Measurements from ENCODE around the gene NAALADL2. TPM values are rescaled to one million over a fixed set of nuclear protein-coding genes. Genes with fewer than 3 reads are reported as not detected.

Gene NAALADL2
- total RNA-seq, 1 donor from 2014 or later: 2.9 TPM

DNA sequence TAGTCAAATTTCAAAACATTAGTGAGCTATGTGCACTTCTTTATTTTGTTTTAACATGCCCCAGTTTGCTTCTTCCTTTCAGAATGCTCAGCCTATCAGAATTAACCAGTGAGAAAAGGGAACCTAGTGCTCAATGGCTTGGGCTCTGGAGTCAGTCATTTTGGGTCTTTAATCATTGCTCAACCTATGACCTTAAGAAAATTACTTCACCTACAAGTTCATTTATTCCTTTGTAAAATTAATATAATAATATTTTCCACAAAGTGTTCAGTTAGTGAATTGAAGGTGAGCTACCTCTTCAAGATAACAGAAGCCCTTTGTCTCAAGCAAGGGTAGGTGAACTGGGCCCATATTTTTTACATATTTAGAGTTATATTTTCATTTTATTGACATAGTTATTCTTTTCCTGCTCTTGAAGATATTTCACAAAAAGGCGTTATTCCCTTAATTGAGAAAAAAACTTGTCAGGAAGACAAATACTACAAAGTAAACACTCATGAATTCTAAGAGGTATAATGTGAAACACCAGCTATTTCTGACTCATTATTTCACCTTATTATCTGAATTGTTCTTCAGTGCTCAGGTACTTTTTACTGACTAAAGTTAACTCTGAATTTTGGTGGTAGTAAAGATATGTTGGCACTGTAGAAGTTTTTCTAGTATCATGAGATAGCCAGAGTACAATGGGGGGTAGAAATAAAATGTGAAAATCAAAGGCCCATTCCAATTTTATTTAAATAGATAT, 415.5 kb downstream of the NAALADL2 start:
- no peak for DNase-seq (ENCODE audit: low read depth)
- H3K4me3 ChIP-seq (ENCODE audit: low read depth, low read length): no peak overlapping the region
- no peaks in the 10 kb centered on the region for H3K36me3 ChIP-seq (ENCODE audit: control insufficient read depth, insufficient read depth, low read length)
- TF ChIP-seq, protein P1, sequence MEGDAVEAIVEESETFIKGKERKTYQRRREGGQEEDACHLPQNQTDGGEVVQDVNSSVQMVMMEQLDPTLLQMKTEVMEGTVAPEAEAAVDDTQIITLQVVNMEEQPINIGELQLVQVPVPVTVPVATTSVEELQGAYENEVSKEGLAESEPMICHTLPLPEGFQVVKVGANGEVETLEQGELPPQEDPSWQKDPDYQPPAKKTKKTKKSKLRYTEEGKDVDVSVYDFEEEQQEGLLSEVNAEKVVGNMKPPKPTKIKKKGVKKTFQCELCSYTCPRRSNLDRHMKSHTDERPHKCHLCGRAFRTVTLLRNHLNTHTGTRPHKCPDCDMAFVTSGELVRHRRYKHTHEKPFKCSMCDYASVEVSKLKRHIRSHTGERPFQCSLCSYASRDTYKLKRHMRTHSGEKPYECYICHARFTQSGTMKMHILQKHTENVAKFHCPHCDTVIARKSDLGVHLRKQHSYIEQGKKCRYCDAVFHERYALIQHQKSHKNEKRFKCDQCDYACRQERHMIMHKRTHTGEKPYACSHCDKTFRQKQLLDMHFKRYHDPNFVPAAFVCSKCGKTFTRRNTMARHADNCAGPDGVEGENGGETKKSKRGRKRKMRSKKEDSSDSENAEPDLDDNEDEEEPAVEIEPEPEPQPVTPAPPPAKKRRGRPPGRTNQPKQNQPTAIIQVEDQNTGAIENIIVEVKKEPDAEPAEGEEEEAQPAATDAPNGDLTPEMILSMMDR (IDR thresholded peaks at IDR 0.05; ENCODE audit: insufficient read depth, low read length, poor library complexity, severe bottlenecking): no peak
- no peaks in the 10 kb centered on the region for H3K27me3 ChIP-seq (ENCODE audit: control insufficient read depth, insufficient read depth, low read length)

DNA sequence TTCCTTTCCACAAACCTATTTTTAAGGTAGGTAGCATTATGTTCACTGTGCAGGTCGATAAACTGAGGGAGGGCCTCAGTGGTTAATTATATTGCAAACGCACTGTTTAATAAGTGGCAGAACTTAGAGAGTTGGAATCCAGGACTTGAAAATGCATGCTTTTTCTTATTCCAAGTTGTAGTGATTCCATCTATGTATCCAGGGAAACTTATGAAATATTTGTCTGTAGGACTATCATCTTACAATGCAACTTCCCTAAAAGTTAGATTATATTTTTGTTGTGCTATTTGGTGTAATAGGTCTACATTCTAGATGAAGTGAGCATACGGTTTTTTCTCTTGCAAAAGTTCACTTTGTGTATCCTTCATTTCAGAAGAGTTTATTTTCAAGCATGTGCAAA, 419.5 kb downstream of the NAALADL2 start:
- Histone ChIP-seq H3K4me3 (ENCODE audit: low read depth, low read length) (no peak overlapping the region), H3K27me3 (ENCODE audit: control insufficient read depth, insufficient read depth, low read length) (no peaks in the 10 kb centered on the region), H3K36me3 (ENCODE audit: control insufficient read depth, insufficient read depth, low read length) (no peaks in the 10 kb centered on the region)
- no peak for DNase-seq (ENCODE audit: low read depth)
- TF ChIP-seq, protein P1 (IDR thresholded peaks at IDR 0.05; ENCODE audit: insufficient read depth, low read length, poor library complexity, severe bottlenecking): no peak

DNA sequence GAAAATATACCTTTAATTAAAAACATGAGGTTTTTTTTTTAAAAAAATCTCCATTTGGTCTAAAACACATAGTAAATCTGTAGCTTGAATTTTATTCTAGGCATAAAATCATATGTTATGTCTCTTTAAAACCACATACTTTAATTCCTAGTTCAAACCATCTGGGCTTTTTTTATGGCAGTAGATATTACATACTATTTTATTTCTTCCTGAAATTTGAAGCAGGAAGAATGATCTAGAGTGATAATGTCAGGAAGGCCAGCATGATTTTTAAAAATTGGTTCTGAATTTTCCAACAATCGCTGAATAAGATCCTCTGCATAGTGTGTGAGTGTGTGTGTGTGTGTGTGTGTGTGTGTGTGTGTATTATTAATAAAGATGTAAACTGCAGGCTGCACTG, 420.3 kb downstream of the NAALADL2 start:
- DNase-seq (ENCODE audit: low read depth): no peak
- Histone ChIP-seq H3K36me3 (ENCODE audit: control insufficient read depth, insufficient read depth, low read length) (no peaks in the 10 kb centered on the region), H3K4me3 (ENCODE audit: low read depth, low read length) (no peak overlapping the region), H3K27me3 (ENCODE audit: control insufficient read depth, insufficient read depth, low read length) (no peaks in the 10 kb centered on the region)
- TF ChIP-seq, protein P1 (IDR thresholded peaks at IDR 0.05; ENCODE audit: insufficient read depth, low read length, poor library complexity, severe bottlenecking): no peak

DNA sequence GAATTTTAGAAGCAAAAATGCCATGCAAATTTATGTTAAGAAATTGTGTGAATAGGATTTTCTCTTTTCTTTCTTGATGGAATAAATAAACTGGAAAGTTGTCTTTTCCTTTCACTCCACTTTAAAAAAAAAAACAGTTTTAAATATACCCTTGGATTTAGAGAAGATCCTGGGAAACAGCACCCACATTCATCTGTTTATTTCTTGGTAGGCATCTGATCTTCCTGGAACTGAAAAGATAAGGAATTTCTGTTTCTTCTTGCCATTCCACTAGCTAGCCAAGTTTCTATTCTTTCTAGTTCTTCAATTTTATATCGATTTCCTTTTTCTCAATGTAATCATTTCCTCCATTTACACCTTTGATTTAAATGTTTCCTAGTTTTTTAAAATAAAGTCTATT, 420.8 kb downstream of the NAALADL2 start:
- no peaks in the 10 kb centered on the region for H3K36me3 ChIP-seq (ENCODE audit: control insufficient read depth, insufficient read depth, low read length)
- DNase-seq (ENCODE audit: low read depth): no peak
- H3K27me3 ChIP-seq (ENCODE audit: control insufficient read depth, insufficient read depth, low read length): no peaks in the 10 kb centered on the region
- TF ChIP-seq, protein P1 (IDR thresholded peaks at IDR 0.05; ENCODE audit: insufficient read depth, low read length, poor library complexity, severe bottlenecking): no peak
- no peak overlapping the region for H3K4me3 ChIP-seq (ENCODE audit: low read depth, low read length)

DNA sequence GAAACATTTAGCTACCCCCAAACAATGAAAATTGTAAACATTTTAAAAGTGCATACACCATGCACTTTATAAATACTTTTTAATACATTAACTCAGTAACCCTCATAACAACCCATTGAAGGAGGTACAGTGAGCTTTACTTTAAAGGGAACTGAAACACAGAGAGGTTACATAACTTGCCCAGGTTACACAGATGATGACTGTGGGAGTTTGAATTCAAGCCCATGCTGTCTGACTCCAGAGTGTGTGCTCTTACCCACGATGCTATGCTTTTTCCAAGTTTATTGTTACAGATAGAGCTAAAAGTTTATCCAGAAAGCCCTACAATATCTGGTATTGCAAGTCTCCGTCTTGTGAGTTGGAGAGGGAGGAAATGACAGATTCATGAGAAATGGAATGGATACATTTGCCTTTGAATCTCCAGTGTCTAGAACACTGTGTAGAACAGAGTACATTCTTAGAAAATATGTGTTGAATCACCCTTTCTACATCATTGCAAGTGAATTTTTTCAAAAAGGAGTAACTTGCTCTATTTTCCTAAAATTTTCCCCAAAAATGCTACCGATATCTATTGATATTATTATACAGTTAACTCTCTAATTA, 428.3 kb downstream of the NAALADL2 start:
- no peaks in the 10 kb centered on the region for H3K36me3 ChIP-seq (ENCODE audit: control insufficient read depth, insufficient read depth, low read length)
- no peak for DNase-seq (ENCODE audit: low read depth)

More for the DNA sequence above, 428.3 kb downstream of the NAALADL2 start:
- H3K27me3 ChIP-seq (ENCODE audit: control insufficient read depth, insufficient read depth, low read length): no peaks in the 10 kb centered on the region
- TF ChIP-seq, protein P1 (IDR thresholded peaks at IDR 0.05; ENCODE audit: insufficient read depth, low read length, poor library complexity, severe bottlenecking): no peak
- no peak overlapping the region for H3K4me3 ChIP-seq (ENCODE audit: low read depth, low read length)

Measured in kidney epithelial cell (primary cell).